Thyroid gland (tissue), 4 donors: ENCODE measurements around the gene DYRK4.

Experiments used
- POLR2A ChIP-seq, 2 donors: fragments of 450-650 bp; IDR thresholded peaks; one replicate each; pipeline ENCODE4 v1.6.1; 2017; ENCODE audit warnings: antibody characterized with exemption in 2 of 2, mild to moderate bottlenecking in 2 of 2, moderate library complexity in 1 of 2
- TF ChIP-seq, protein P1 (sequence below), 6 experiments: fragments of 200-600 bp in 3 of 6; fragments of 450-650 bp in 3 of 6; sonication (generic) in 3 of 6; IDR thresholded peaks; one replicate each; pipeline ENCODE4 v1.5.1; 2016 to 2019; ENCODE audit warnings: antibody characterized with exemption in 6 of 6, mild to moderate bottlenecking in 2 of 6, inconsistent platforms in 1 of 6, moderate library complexity in 1 of 6

- TF ChIP-seq, protein P1, sequence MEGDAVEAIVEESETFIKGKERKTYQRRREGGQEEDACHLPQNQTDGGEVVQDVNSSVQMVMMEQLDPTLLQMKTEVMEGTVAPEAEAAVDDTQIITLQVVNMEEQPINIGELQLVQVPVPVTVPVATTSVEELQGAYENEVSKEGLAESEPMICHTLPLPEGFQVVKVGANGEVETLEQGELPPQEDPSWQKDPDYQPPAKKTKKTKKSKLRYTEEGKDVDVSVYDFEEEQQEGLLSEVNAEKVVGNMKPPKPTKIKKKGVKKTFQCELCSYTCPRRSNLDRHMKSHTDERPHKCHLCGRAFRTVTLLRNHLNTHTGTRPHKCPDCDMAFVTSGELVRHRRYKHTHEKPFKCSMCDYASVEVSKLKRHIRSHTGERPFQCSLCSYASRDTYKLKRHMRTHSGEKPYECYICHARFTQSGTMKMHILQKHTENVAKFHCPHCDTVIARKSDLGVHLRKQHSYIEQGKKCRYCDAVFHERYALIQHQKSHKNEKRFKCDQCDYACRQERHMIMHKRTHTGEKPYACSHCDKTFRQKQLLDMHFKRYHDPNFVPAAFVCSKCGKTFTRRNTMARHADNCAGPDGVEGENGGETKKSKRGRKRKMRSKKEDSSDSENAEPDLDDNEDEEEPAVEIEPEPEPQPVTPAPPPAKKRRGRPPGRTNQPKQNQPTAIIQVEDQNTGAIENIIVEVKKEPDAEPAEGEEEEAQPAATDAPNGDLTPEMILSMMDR (IDR thresholded peaks at IDR 0.05), result no peak
- TF ChIP-seq POLR2A (IDR thresholded peaks at IDR 0.05), result no peak
Measured at GRCh38 chr12:4572680-4573079, 10.7 kb downstream of the DYRK4 start.
